Nephron (organoid): ENCODE results near the gene HNRNPA0.

Experiments
- H3K27ac Mint-ChIP-seq, 3 experiments: 2 replicates each; pipeline ENCODE4 v1.8.0; 2020; ENCODE audit warnings: mixed read lengths in 3 of 3, mild to moderate bottlenecking in 2 of 3, moderate library complexity in 1 of 3
- H3K27me3 Mint-ChIP-seq: 2 replicates; pipeline ENCODE4 v1.8.0; 2021; ENCODE audit warnings: low read depth, mild to moderate bottlenecking, moderate library complexity, mixed read lengths
- H3K36me3 Mint-ChIP-seq: 2 replicates; pipeline ENCODE4 v1.8.0; 2020; ENCODE audit warnings: low read depth, mixed read lengths
- H3K4me1 Mint-ChIP-seq: 2 replicates; pipeline ENCODE4 v1.8.0; 2020; ENCODE audit warnings: mixed read lengths
- H3K4me3 Mint-ChIP-seq, 3 experiments: 2 replicates each; pipeline ENCODE4 v1.8.0; 2020; ENCODE audit warnings: mild to moderate bottlenecking in 3 of 3, mixed read lengths in 3 of 3, moderate library complexity in 2 of 3
- H3K9me3 Mint-ChIP-seq: 2 replicates; pipeline ENCODE4 v1.8.0; 2020; ENCODE audit warnings: mixed read lengths
- TF ChIP-seq, protein P1 (sequence below), 3 experiments: fragments of 200-600 bp; sonication (generic); IDR thresholded peaks; one replicate each; pipeline ENCODE4 v1.5.0; 2021; ENCODE audit warnings: antibody characterized with exemption in 3 of 3; ENCODE audit not compliant: unreplicated experiment in 3 of 3

The HNRNPA0 gene

DNA sequence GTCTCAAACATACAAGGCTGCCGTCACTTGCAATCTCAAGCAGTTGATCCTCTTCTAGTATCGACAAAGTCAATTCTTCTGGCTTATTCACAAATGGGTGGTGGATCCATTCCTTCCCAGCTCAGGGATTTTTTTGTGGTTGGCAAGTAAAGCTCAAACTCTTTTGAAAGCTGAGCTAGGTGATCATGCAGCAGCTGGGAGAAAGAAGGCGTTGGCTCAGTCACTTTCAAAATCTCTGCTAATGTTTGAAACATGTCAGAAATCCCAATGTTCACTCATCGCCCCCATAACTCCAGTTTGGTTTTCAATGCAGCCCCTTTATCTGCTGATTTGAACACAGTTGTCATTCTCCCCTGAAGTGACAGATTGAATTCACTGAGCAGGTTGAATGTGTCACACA is 4.0 kb upstream of the HNRNPA0 start:
- no peaks in the 10 kb centered on the region for H3K27me3 Mint-ChIP-seq
- H3K27ac Mint-ChIP-seq, result no peak overlapping the region
- no peaks in the 10 kb centered on the region for H3K4me1 Mint-ChIP-seq
- H3K36me3 Mint-ChIP-seq, result peaks cover 1% of the 10 kb centered on the region
- H3K4me3 Mint-ChIP-seq, result peak overlapping the region in 1 of 3 experiments; percentile 18
- TF ChIP-seq, protein P1, sequence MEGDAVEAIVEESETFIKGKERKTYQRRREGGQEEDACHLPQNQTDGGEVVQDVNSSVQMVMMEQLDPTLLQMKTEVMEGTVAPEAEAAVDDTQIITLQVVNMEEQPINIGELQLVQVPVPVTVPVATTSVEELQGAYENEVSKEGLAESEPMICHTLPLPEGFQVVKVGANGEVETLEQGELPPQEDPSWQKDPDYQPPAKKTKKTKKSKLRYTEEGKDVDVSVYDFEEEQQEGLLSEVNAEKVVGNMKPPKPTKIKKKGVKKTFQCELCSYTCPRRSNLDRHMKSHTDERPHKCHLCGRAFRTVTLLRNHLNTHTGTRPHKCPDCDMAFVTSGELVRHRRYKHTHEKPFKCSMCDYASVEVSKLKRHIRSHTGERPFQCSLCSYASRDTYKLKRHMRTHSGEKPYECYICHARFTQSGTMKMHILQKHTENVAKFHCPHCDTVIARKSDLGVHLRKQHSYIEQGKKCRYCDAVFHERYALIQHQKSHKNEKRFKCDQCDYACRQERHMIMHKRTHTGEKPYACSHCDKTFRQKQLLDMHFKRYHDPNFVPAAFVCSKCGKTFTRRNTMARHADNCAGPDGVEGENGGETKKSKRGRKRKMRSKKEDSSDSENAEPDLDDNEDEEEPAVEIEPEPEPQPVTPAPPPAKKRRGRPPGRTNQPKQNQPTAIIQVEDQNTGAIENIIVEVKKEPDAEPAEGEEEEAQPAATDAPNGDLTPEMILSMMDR (IDR thresholded peaks at IDR 0.05; ENCODE audit: unreplicated experiment in 3 of 3), result no peak
- H3K9me3 Mint-ChIP-seq, result no peaks in the 10 kb centered on the region

- TF ChIP-seq, protein P1 (IDR thresholded peaks at IDR 0.05; ENCODE audit: unreplicated experiment in 3 of 3), result no peak
- Mint-ChIP-seq H3K27me3 (no peaks in the 10 kb centered on the region), H3K9me3 (no peaks in the 10 kb centered on the region), H3K4me3 (no peak overlapping the region), H3K36me3 (peaks cover 6% of the 10 kb centered on the region), H3K4me1 (no peaks in the 10 kb centered on the region), H3K27ac (no peak overlapping the region)
Observed at GRCh38 chr5:137757634-137758033, 3.5 kb upstream of the HNRNPA0 start.

DNA sequence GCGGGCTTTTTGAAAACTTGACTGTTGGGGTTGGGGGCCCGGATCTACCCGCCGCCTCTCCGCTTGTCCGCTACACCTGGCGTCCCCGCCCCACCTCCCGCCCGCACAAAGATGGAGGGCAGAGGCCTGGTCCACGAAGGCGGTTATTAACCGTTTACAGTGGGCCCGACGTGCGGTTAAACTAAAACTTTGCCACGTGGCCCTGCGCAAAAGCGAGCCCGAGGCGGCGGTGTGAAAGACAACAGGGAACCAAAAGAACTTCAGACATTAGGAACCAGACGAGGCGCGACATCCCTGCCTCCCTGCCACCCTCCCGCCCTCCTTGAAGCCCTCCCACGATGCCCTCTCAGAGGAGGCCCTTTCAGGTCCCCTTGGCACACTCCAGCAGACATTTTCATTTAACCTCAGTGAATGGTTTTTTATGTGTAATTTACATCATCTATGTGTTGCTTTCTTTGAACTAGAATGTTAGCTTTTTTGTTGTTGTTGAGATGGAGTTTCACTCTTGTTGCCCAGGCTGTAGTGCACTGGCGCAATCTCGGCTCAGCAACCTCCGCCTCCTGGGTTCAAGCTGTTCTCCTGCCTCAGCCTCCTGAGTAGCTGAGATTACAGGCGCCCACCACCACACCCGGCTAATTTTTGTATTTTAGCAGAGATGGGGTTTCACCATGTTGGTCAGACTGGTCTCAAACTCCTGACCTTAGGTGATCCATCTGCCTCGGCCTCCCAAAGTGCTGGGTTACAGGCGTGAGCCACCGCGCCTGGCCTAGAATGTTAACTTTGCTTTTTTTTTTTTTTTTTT is 999 bp upstream of the HNRNPA0 start:
- H3K9me3 Mint-ChIP-seq, result no peaks in the 10 kb centered on the region
- no peaks in the 10 kb centered on the region for H3K27me3 Mint-ChIP-seq
- H3K27ac Mint-ChIP-seq, result peak overlapping the region; percentile 100
- H3K4me1 Mint-ChIP-seq, result peaks cover 17% of the 10 kb centered on the region
- peaks cover 29% of the 10 kb centered on the region for H3K36me3 Mint-ChIP-seq
- H3K4me3 Mint-ChIP-seq, result peak overlapping the region; percentile 96 to 99 (median 96)
- TF ChIP-seq, protein P1 (IDR thresholded peaks at IDR 0.05; ENCODE audit: unreplicated experiment in 3 of 3), result no peak

DNA sequence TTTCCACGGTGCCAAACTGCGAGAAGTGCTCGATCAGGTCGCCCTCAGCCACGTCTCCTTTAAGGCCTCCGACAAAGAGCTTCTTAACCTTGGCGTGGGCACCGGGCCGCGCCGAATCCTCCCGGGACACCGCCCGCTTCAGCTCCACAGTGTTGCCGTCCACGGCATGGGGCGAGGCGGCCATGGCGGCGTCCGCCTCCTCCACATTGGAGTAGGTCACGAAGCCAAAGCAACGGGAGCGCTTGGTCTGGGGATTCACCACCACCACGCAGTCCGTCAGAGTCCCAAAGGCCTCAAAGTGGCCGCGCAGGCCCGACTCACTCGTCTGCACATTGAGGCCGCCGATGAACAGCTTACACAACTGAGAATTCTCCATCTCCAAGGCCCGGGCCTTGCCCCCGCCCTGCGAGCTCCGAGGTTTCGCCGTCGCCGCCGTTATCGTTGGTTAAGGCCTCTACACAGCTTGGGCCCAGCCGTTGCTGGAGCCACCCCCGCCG is 424 bp downstream of the HNRNPA0 start:
- Mint-ChIP-seq H3K4me1 (peaks cover 19% of the 10 kb centered on the region), H3K27ac (peak overlapping the region; percentile 100), H3K9me3 (no peaks in the 10 kb centered on the region), H3K27me3 (no peaks in the 10 kb centered on the region), H3K36me3 (peaks cover 31% of the 10 kb centered on the region), H3K4me3 (peak overlapping the region; percentile 96 to 99 (median 96))
- TF ChIP-seq, protein P1 (IDR thresholded peaks at IDR 0.05; ENCODE audit: unreplicated experiment in 3 of 3), result no peak

- peak overlapping the region; percentile 96 to 99 (median 96) for H3K4me3 Mint-ChIP-seq
- peaks cover 19% of the 10 kb centered on the region for H3K4me1 Mint-ChIP-seq
- TF ChIP-seq, protein P1 (IDR thresholded peaks at IDR 0.05; ENCODE audit: unreplicated experiment in 3 of 3), result no peak
- H3K27ac Mint-ChIP-seq, result peak overlapping the region; percentile 100
- no peaks in the 10 kb centered on the region for H3K9me3 Mint-ChIP-seq
- peaks cover 31% of the 10 kb centered on the region for H3K36me3 Mint-ChIP-seq
- no peaks in the 10 kb centered on the region for H3K27me3 Mint-ChIP-seq
Observed at GRCh38 chr5:137752905-137753690, 1.1 kb downstream of the HNRNPA0 start.
